ENCODE measurements around the gene VIPAS39. TPM values are rescaled to one million over a fixed set of nuclear protein-coding genes. Genes with fewer than 3 reads are reported as not detected.

VIPAS39 gene
- polyA plus RNA-seq, 1 donor (not counting 4 experiments of a cell fraction or from before 2014, with no cell fraction given): 24.5 TPM

DNA sequence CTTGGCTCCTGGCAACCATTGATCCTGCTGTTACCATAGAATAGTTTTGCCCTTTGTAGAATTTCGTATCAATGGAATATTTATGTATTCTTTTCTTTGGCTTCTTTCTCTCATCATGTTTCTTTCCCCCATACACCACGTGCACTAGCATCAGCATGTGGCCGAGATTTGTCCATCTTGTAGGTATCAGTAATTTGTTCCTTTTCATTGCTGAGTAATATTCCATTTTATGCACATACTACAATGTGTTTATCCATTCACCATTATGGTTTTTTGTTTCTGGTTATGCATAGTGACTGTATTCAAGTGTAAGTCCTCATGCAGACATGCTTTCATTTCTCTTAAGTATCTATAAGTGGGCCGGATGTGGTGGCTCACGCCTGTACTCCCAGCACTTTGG, 45.7 kb upstream of the VIPAS39 start:
- TF ChIP-seq CTCF (optimal IDR thresholded peaks at IDR 0.05 in 1 of 3, IDR thresholded peaks at IDR 0.05 in 1 of 3, conservative IDR thresholded peaks at IDR 0.05 in 1 of 3; ENCODE audit: extremely low read depth in 1 of 3, insufficient read depth in 2 of 3, low read length in 3 of 3) (no peak), EZH2 (IDR thresholded peaks at IDR 0.05; ENCODE audit: low read length) (no peak)
- FAIRE-seq: no peak

DNA sequence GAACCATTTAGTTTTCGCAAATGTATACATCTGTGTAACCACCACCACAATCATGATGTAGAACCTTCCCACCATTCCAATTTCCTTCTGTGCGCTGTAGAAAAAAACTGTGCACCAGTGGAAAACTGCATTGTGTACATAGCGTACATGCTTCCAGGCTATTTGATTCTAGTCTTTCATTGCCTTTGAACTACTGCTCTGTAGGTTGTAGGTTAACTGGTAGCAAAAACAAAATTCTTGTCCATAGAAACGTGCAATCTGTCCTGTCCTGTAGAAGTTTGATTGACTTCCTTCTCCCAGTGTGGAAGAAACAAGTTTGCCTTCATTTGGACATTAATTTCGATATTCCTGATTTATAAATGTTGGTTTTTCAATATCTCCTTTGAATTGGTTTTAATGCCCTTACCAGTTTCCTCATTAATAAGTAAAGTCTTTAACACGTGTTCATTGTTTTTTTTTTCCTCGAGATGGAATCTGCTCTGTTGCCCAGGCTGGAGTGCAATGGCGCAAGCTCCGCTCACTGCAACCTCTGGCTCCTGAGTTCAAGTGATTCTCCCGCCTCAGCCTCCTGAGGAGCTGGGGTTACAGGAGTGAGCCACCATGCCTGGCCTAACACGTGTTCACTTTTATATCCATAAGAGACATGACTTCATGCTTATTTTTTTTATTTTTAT, 44.8 kb upstream of the VIPAS39 start:
- H3K27me3 ChIP-seq (ENCODE audit: control insufficient read depth, extremely low read depth, insufficient read depth, low read length): peaks cover 24% of the 10 kb centered on the region
- no peak overlapping the region for H2AFZ ChIP-seq (ENCODE audit: control insufficient read depth, low read length)
- H3K4me1 ChIP-seq (ENCODE audit: control insufficient read depth, extremely low read depth, insufficient read depth, low read length): peaks cover 4% of the 10 kb centered on the region
- H4K20me1 ChIP-seq (ENCODE audit: control insufficient read depth, extremely low read depth, insufficient read depth, low read length): no peaks in the 10 kb centered on the region
- H3K4me3 ChIP-seq (ENCODE audit: control insufficient read depth in 2 of 3, extremely low read depth in 1 of 3, insufficient read depth in 2 of 3, low read depth in 1 of 3, low read length in 3 of 3): no peak overlapping the region
- DNase-seq (ENCODE audit: low read depth, low spot score): no peak
- no peak overlapping the region for H3K4me2 ChIP-seq (ENCODE audit: control insufficient read depth, extremely low read depth, insufficient read depth, low read depth, low read length)
- no peak for FAIRE-seq
- no peak overlapping the region for H3K27ac ChIP-seq (ENCODE audit: control insufficient read depth, insufficient read depth, low read length)
- H3K9me3 ChIP-seq (ENCODE audit: control insufficient read depth, low read depth, low read length): no peaks in the 10 kb centered on the region
- dilution Hi-C loops (cut with MboI; ENCODE audit: extremely low pct_ligation_motif_present, low sequenced_read_pairs): no loop called here
- H3K9me1 ChIP-seq (ENCODE audit: control insufficient read depth, extremely low read depth, insufficient read depth, low read length): no peaks in the 10 kb centered on the region
- TF ChIP-seq CTCF (optimal IDR thresholded peaks at IDR 0.05 in 1 of 3, IDR thresholded peaks at IDR 0.05 in 1 of 3, conservative IDR thresholded peaks at IDR 0.05 in 1 of 3; ENCODE audit: extremely low read depth in 1 of 3, insufficient read depth in 2 of 3, low read length in 3 of 3) (no peak), EZH2 (IDR thresholded peaks at IDR 0.05; ENCODE audit: low read length) (no peak)
- no peaks in the 10 kb centered on the region for H3K79me2 ChIP-seq (ENCODE audit: control insufficient read depth, insufficient read depth, low read length)
- H3K9ac ChIP-seq (ENCODE audit: control insufficient read depth, extremely low read depth, insufficient read depth, low read length): no peak overlapping the region
- peaks cover 0 to 10% of the 10 kb centered on the region in 2 experiments for H3K36me3 ChIP-seq (ENCODE audit: control insufficient read depth in 2 of 2, extremely low read depth in 1 of 2, insufficient read depth in 2 of 2, low read length in 2 of 2)

More for the DNA sequence above, 45.7 kb upstream of the VIPAS39 start:
- Histone ChIP-seq H3K9me3 (ENCODE audit: control insufficient read depth, low read depth, low read length) (no peaks in the 10 kb centered on the region), H4K20me1 (ENCODE audit: control insufficient read depth, extremely low read depth, insufficient read depth, low read length) (no peaks in the 10 kb centered on the region), H3K4me2 (ENCODE audit: control insufficient read depth, extremely low read depth, insufficient read depth, low read depth, low read length) (no peak overlapping the region), H3K27me3 (ENCODE audit: control insufficient read depth, extremely low read depth, insufficient read depth, low read length) (peaks cover 19% of the 10 kb centered on the region), H3K36me3 (ENCODE audit: control insufficient read depth in 2 of 2, extremely low read depth in 1 of 2, insufficient read depth in 2 of 2, low read length in 2 of 2) (peaks cover 2 to 12% of the 10 kb centered on the region in 2 experiments), H3K4me1 (ENCODE audit: control insufficient read depth, extremely low read depth, insufficient read depth, low read length) (peaks cover 4% of the 10 kb centered on the region), H2AFZ (ENCODE audit: control insufficient read depth, low read length) (no peak overlapping the region), H3K9ac (ENCODE audit: control insufficient read depth, extremely low read depth, insufficient read depth, low read length) (no peak overlapping the region), H3K9me1 (ENCODE audit: control insufficient read depth, extremely low read depth, insufficient read depth, low read length) (no peaks in the 10 kb centered on the region), H3K27ac (ENCODE audit: control insufficient read depth, insufficient read depth, low read length) (no peak overlapping the region), H3K4me3 (ENCODE audit: control insufficient read depth in 2 of 3, extremely low read depth in 1 of 3, insufficient read depth in 2 of 3, low read depth in 1 of 3, low read length in 3 of 3) (no peak overlapping the region), H3K79me2 (ENCODE audit: control insufficient read depth, insufficient read depth, low read length) (no peaks in the 10 kb centered on the region)
- no peak for DNase-seq (ENCODE audit: low read depth, low spot score)
- dilution Hi-C loops (cut with MboI; ENCODE audit: extremely low pct_ligation_motif_present, low sequenced_read_pairs): no loop called here

Data from keratinocyte (primary cell).